GM18951 (cell line): Measurements from ENCODE around the gene SPATA24.
"Not testable (repeated sequence)": the region's sequence is repeated elsewhere in the genome, so short reads cannot be mapped to it uniquely, and the experiment has no call there.

Experiments
- POLR2A ChIP-seq: IDR thresholded peaks from 4 replicates; pipeline ENCODE4 v1.6.1; 2011; ENCODE audit warnings: mild to moderate bottlenecking; ENCODE audit not compliant: insufficient read length, insufficient read depth; ENCODE audit errors: extremely low read depth
- in situ Hi-C: fragments of 300-500 bp; cut with MboI; formaldehyde crosslinking; loops from one replicate; pipeline ENCODE4 v1.12.0; 2022; ENCODE audit warnings: low sequenced_read_pairs, mixed read lengths, inconsistent platforms; ENCODE audit not compliant: unreplicated experiment

SPATA24 gene

DNA sequence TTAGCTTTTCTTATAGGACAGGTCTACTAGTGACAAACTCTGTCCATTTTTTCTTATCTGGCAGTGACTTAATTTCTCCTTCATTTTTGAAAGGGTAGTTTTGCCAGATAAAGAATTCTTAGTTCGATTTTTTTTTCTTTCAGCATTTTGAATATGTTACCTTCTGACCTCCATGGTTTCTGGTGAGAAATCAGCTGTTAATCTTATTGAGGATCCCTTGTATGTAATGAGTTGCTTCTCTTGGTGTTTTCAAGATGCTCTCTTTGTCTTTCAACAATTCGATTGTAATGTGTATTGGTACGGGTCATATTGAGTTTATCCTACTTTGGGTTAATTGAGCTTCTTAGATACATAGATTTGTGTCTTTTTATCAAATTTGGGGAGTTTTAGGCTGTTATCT lies 49.7 kb downstream of the SPATA24 start:
- no peak for TF ChIP-seq POLR2A
- in situ Hi-C loops: no loop called here

DNA sequence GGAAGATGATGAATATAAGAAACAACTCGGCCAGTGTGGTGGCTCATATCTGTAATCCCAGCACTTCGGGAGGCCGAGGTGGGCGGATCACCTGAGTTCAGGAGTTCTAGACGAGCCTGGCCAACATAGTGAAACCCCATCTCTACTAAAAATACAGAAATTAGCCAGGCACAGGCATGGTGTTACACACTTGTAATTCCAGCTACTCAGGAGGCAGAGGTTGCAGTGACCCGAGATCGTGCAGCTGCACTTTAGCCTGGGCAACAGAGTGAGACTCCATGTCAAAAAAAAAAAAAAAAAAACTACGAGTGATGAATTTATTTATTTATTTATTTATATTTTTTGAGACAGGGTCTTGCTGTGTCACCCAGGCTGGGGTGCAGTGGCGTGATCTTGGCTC lies 56.0 kb downstream of the SPATA24 start:
- in situ Hi-C loops: not testable (repeated sequence)
